GM12878 (cell line): ENCODE measurements around the gene IL1RL2. TPM values are rescaled to one million over a fixed set of nuclear protein-coding genes. Genes with fewer than 3 reads are reported as not detected.

Source experiments
- ATAC-seq: fragments of 200-7000 bp; cut with Tn5 transposase; 3 replicates; pipeline ENCODE4 v1.9.1; 2020; ENCODE audit warnings: mild to moderate bottlenecking, moderate library complexity
- BruUV-seq: library from RNA; stranded (reverse); fragments of 400-500 nt; replicated peaks from 2 replicates; lab custom pipeline; 2021; lab: Mats Ljungman, UMichigan
- CTCF ChIA-PET: fragments of 300-600 bp; sonication (Branson Sonifier 250); formaldehyde crosslinking; extraction: SDS; loops from one replicate; lab custom pipeline; 2021; ENCODE audit warnings: inconsistent platforms; lab: Yijun Ruan, JAX
- POLR2A ChIA-PET: fragments of 350-600 bp; formaldehyde crosslinking; extraction: SDS; loops from one replicate; lab custom pipeline; 2021; ENCODE audit warnings: inconsistent platforms; lab: Charles Lee
- RAD21 ChIA-PET: fragments of 300-600 bp; sonication (Branson Sonifier 250); formaldehyde crosslinking; loops from one replicate; lab custom pipeline; 2023; ENCODE audit warnings: antibody characterized with exemption; ENCODE audit not compliant: unreplicated experiment; lab: Charles Lee
- SMC1A ChIA-PET: fragments of 300-600 bp; sonication (Branson Sonifier 250); formaldehyde crosslinking; loops from one replicate; lab custom pipeline; 2023; ENCODE audit not compliant: unreplicated experiment, uncharacterized antibody; lab: Charles Lee
- DNase-seq: peaks from one replicate; pipeline ENCODE4 v3.0.0-alpha.2; 2011; ENCODE audit warnings: low read depth, low spot score
- FAIRE-seq: peaks from 3 replicates; lab custom pipeline; 2011; peaks lifted over from hg19 to GRCh38; lab: Jason Lieb, UNC
- H2AFZ ChIP-seq: 2 replicates; pipeline ENCODE4 v1.6.0; 2011; ENCODE audit warnings: low read depth, low read length, control low read depth; ENCODE audit not compliant: control insufficient read depth
- H3K27ac ChIP-seq: 2 replicates; pipeline ENCODE4 v1.5.1; 2011; ENCODE audit warnings: control low read depth; ENCODE audit not compliant: control insufficient read depth, insufficient read depth
- H3K27me3 ChIP-seq, 2 experiments: replicated peaks in 1 of 2; 2 replicates each; pipeline versions ENCODE4 v1.6.0 to v1.6.1; 2011; ENCODE audit warnings: low read length in 1 of 2; ENCODE audit not compliant: control insufficient read depth in 2 of 2, insufficient read depth in 2 of 2
- H3K36me3 ChIP-seq, 2 experiments: 2 replicates each; pipeline ENCODE4 v1.5.1; 2011; ENCODE audit warnings: low read length in 1 of 2; ENCODE audit not compliant: control insufficient read depth in 2 of 2, insufficient read depth in 2 of 2
- H3K4me1 ChIP-seq: 2 replicates; pipeline ENCODE4 v1.6.1; 2011; ENCODE audit warnings: mild to moderate bottlenecking, low read length, moderate library complexity, mixed read lengths; ENCODE audit not compliant: control insufficient read depth, insufficient read depth
- H3K4me2 ChIP-seq: 2 replicates; pipeline ENCODE4 v1.6.0; 2011; ENCODE audit warnings: control low read depth; ENCODE audit not compliant: control insufficient read depth, insufficient read depth
- H3K4me3 ChIP-seq: fragments of 200-600 bp; sonication (generic); 2 replicates; pipeline ENCODE4 v1.5.1; 2016
- H3K79me2 ChIP-seq: 2 replicates; pipeline ENCODE4 v1.6.0; 2011; ENCODE audit warnings: low read length; ENCODE audit not compliant: control insufficient read depth, insufficient read depth
- H3K9ac ChIP-seq: 2 replicates; pipeline ENCODE4 v1.8.0; 2011; ENCODE audit warnings: low read length, control low read depth, mixed read lengths; ENCODE audit not compliant: control insufficient read depth, insufficient read depth
- H3K9me3 ChIP-seq: replicated peaks from 3 replicates; pipeline ENCODE4 v1.5.1; 2011; ENCODE audit warnings: mild to moderate bottlenecking, low read length; ENCODE audit not compliant: control insufficient read depth, insufficient read depth
- H4K20me1 ChIP-seq: 2 replicates; pipeline ENCODE4 v1.6.0; 2011; ENCODE audit not compliant: control insufficient read depth, insufficient read depth
- ASH2L ChIP-seq: fragments of 300-600, 200-600 bp; sonication (generic); IDR thresholded peaks from 2 replicates; pipeline ENCODE4 v1.6.1; 2017; ENCODE audit warnings: low read depth, mild to moderate bottlenecking, borderline replicate concordance
- CEBPB ChIP-seq, 2 experiments: fragments of 150-350 bp in 1 of 2; IDR thresholded peaks; 2 replicates each; pipeline ENCODE4 v1.6.1; 2012 to 2014; ENCODE audit warnings: low read depth in 2 of 2, low read length in 2 of 2, borderline replicate concordance in 1 of 2, inconsistent platforms in 1 of 2
- GABPA ChIP-seq: IDR thresholded peaks from 2 replicates; pipeline ENCODE4 v1.6.1; 2014; ENCODE audit warnings: antibody characterized with exemption, low read depth, mild to moderate bottlenecking, inconsistent platforms
- HDAC2 ChIP-seq: fragments of 200-600 bp; sonication (generic); IDR thresholded peaks from 2 replicates; pipeline ENCODE4 v1.6.1; 2017
- IRF4 ChIP-seq: IDR thresholded peaks from 2 replicates; pipeline ENCODE4 v1.6.1; 2011; ENCODE audit warnings: low read depth, low read length
- KAT2A ChIP-seq: conservative IDR thresholded peaks from 2 replicates; pipeline ENCODE4 v1.6.1; 2011; ENCODE audit warnings: low read depth, low read length; ENCODE audit not compliant: control insufficient read depth
- MEF2A ChIP-seq: IDR thresholded peaks from 2 replicates; pipeline ENCODE4 v1.6.1; 2011; ENCODE audit warnings: low read depth, mild to moderate bottlenecking, low read length, moderate library complexity; ENCODE audit not compliant: insufficient read depth
- POLR2A ChIP-seq: IDR thresholded peaks from 2 replicates; pipeline ENCODE4 v1.6.1; 2011; ENCODE audit warnings: low read depth, mild to moderate bottlenecking, low read length
- RAD51 ChIP-seq: fragments of 450-650 bp; IDR thresholded peaks from 2 replicates; pipeline ENCODE4 v1.6.1; 2016; ENCODE audit warnings: moderate library complexity, mild to moderate bottlenecking, inconsistent platforms
- RCOR1 ChIP-seq: conservative IDR thresholded peaks from 2 replicates; pipeline ENCODE4 v1.6.1; 2012; ENCODE audit warnings: low read depth, low read length, improper control_type of control experiment
- RELA ChIP-seq: fragments of 450-650 bp; IDR thresholded peaks from 2 replicates; pipeline ENCODE4 v1.8.0; 2014; ENCODE audit warnings: borderline replicate concordance; ENCODE audit not compliant: partially characterized antibody
- SMAD1 ChIP-seq: fragments of 450-650 bp; IDR thresholded peaks from 2 replicates; pipeline ENCODE4 v1.6.1; 2018; ENCODE audit warnings: mild to moderate bottlenecking, low read depth; ENCODE audit not compliant: partially characterized antibody
- SRF ChIP-seq, 2 experiments: IDR thresholded peaks; 2 replicates each; pipeline ENCODE4 v1.6.1; 2011; ENCODE audit warnings: low read depth in 2 of 2, low read length in 2 of 2, mild to moderate bottlenecking in 1 of 2, moderate library complexity in 1 of 2
- STAT1 ChIP-seq: fragments of 450-650 bp; conservative IDR thresholded peaks from 2 replicates; pipeline ENCODE4 v1.6.1; 2014; ENCODE audit warnings: antibody characterized with exemption, mild to moderate bottlenecking
- SUPT20H ChIP-seq: IDR thresholded peaks from 2 replicates; pipeline ENCODE4 v1.6.1; 2011; ENCODE audit warnings: low read depth, mild to moderate bottlenecking, low read length, moderate library complexity, borderline replicate concordance; ENCODE audit not compliant: control insufficient read depth
- WGBS: methylation state at CpG from one replicate; pipeline ENCODE4 v1.1.6; 2016; ENCODE audit warnings: low lambda C conversion rate; ENCODE audit not compliant: insufficient replicate concordance, insufficient coverage; ENCODE audit errors: missing lambda C conversion rate; 5-methylcytosine and 5-hydroxymethylcytosine counted together
- in situ Hi-C: fragments of 300-500 bp; cut with MboI; formaldehyde crosslinking; loops from 9 replicates; pipeline ENCODE4 v1.14.3; 2018; ENCODE audit warnings: mixed read lengths
- intact Hi-C: fragments of 100-400 bp; cut with micrococcal nuclease; formaldehyde crosslinking; loops from one replicate; pipeline ENCODE4 v1.14.2; 2022; ENCODE audit not compliant: unreplicated experiment
- polyA plus RNA-seq, 11 experiments: library from polyadenylated mRNA; depleted of rRNA in 4 of 11; unstranded in 6 of 11; stranded (reverse) in 5 of 11; fragments of >200 nt; fragmentation: Nextera tagmentation in 4 of 11; fragmentation: Illumina TruSeq in 1 of 11; extraction: Ambion mirVana in 4 of 11; extraction: Trizol in 1 of 11; gene quantifications; 1 replicate in 1 of 11; 2 replicates in 10 of 11; pipeline versions ENCODE4 v1.2.1 to v1.2.3, GENCODE V29; 2011 to 2016; ENCODE audit warnings: inconsistent platforms in 2 of 11, missing spikeins in 2 of 11, low read depth in 1 of 11
- total RNA-seq, 4 experiments: library from RNA; depleted of rRNA in 3 of 4; stranded (reverse); fragments of >200 nt in 3 of 4; fragmentation: Illumina TruSeq in 1 of 4; extraction: Trizol in 1 of 4; gene quantifications; 2 replicates each; pipeline versions ENCODE4 v1.2.1 to v1.2.3, GENCODE V29; 2013 to 2021

IL1RL2 gene
- total and polyA plus RNA-seq, 10 of the 15 experiments (the other 5 are each of a cell fraction or from before 2014, with no cell fraction given), result not detected

- no peak overlapping the region for H3K4me3 ChIP-seq
- RAD21 ChIA-PET, result interaction anchor here (0.9 kb wide), 1 partner anchor 225 kb away, joined by 4 read pairs; no protein-coding TSS in a partner anchor
- H3K9me3 ChIP-seq, result no peaks in the 10 kb centered on the region; the same call in 2 of the 3 replicates
- H3K4me1 ChIP-seq, result 0 out of 2 replicates have a peak, but pooled peaks cover 2% of the 10 kb centered on the region
- 37% methylated on average over 22 of the region's 27 CpGs for WGBS
- H3K36me3 ChIP-seq, result no peaks in the 10 kb centered on the region
- H3K27ac ChIP-seq, result no peak overlapping the region
- DNase-seq (no peak), ATAC-seq (no peak), FAIRE-seq (no peak)
- H3K79me2 ChIP-seq, result no peaks in the 10 kb centered on the region
- SMC1A ChIA-PET, result interaction anchor here (1.1 to 3.3 kb wide), 4 partner anchors 17 to 239 kb away, joined by 3 to 11 read pairs (median 5); no protein-coding TSS in a partner anchor
- CTCF ChIA-PET, result interaction anchor here (0.9 to 1.4 kb wide), 5 partner anchors 20 to 361 kb away, joined by 3 to 6 read pairs (median 3); no protein-coding TSS in a partner anchor
- no peak overlapping the region for H2AFZ ChIP-seq
- no peaks in the 10 kb centered on the region; a peak in 1 of 4 replicates for H3K27me3 ChIP-seq
- no TSS peak for BruUV-seq
- no peak overlapping the region for H3K9ac ChIP-seq
- TF ChIP-seq ASH2L (no peak), SUPT20H (no peak), HDAC2 (no peak), CEBPB (IDR thresholded peaks at IDR 0.05; ENCODE audit: borderline replicate concordance in 1 of 2, low read depth in 2 of 2, low read length in 2 of 2) (no peak), RELA (no peak), POLR2A (no peak), KAT2A (no peak), MEF2A (no peak), RCOR1 (no peak), RAD51 (no peak), GABPA (no peak), STAT1 (no peak), IRF4 (no peak), SRF (IDR thresholded peaks at IDR 0.05; ENCODE audit: low read depth in 2 of 2, low read length in 2 of 2) (no peak), SMAD1 (no peak)
- intact Hi-C loops (no loop called here), in situ Hi-C loops (no loop called here)
- H3K4me2 ChIP-seq, result no peak overlapping the region
- no peaks in the 10 kb centered on the region for H4K20me1 ChIP-seq
- POLR2A ChIA-PET, result interaction anchor here (0.6 kb wide), 1 partner anchor 232 kb away, joined by 3 read pairs; no protein-coding TSS in a partner anchor
Observed at GRCh38 chr2:102245266-102246151, 58.7 kb downstream of the IL1RL2 start.
